ENCODE results near the gene CCDC82. TPM values are rescaled to one million over a fixed set of nuclear protein-coding genes. Genes with fewer than 3 reads are reported as not detected.

Gene CCDC82
- total and polyA plus RNA-seq, 2 donors = 15.8 to 63.6 TPM

GRCh38 chr11:96317571-96317970 is 72.1 kb downstream of the CCDC82 start:
- no peak overlapping the region for H3K4me3 ChIP-seq (ENCODE audit: low read length in 2 of 2)
- H3K27ac ChIP-seq (ENCODE audit: low read depth in 1 of 2, low read length in 1 of 2) = peak overlapping the region in 1 of 2 donors; percentile 15
- peaks cover 6 to 8% of the 10 kb centered on the region in 2 donors for H3K4me1 ChIP-seq (ENCODE audit: control insufficient read depth in 2 of 2, insufficient read depth in 2 of 2, low read length in 2 of 2)
- no peaks in the 10 kb centered on the region for H3K36me3 ChIP-seq (ENCODE audit: control insufficient read depth in 2 of 2, insufficient read depth in 2 of 2, low read length in 1 of 2)
- 86% methylated on average over 2 of the region's 2 CpGs for WGBS
- no peaks in the 10 kb centered on the region for H3K27me3 ChIP-seq (ENCODE audit: control insufficient read depth in 2 of 2, insufficient read depth in 1 of 2, low read length in 1 of 2)
- DNase-seq (ENCODE audit: low read depth in 6 of 9, low spot score in 9 of 9) = no peak
- no peaks in the 10 kb centered on the region for H3K9me3 ChIP-seq (ENCODE audit: control insufficient read depth in 2 of 2, insufficient read depth in 1 of 2, low read length in 1 of 2)

DNA sequence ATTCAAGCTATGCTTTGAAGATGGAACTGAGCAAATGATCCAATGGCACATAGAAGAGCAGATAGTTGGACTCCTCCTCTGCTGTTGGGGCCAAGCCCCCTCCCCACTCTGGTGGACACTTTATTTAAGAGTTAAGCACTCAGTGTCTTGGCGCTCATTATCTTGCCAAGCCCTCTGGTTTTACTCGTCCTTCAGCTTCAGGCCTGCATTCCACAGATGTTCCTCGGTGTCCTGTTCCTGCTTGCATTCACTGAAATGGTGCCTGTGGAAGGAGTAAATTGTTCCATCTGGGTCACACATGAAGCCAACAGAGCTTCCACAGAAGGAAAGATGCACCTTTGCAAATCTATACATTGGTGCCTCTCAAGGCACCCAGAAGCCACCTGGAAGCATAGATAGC is 72.8 kb downstream of the CCDC82 start:
- H3K4me1 ChIP-seq (ENCODE audit: control insufficient read depth in 2 of 2, insufficient read depth in 2 of 2, low read length in 2 of 2) = peaks cover 6 to 8% of the 10 kb centered on the region in 2 donors
- no peak overlapping the region for H3K4me3 ChIP-seq (ENCODE audit: low read length in 2 of 2)
- DNase-seq (ENCODE audit: low read depth in 6 of 9, low spot score in 9 of 9) = no peak
- no peaks in the 10 kb centered on the region for H3K27me3 ChIP-seq (ENCODE audit: control insufficient read depth in 2 of 2, insufficient read depth in 1 of 2, low read length in 1 of 2)
- WGBS = 96% methylated on average over 3 of the region's 3 CpGs
- no peaks in the 10 kb centered on the region for H3K9me3 ChIP-seq (ENCODE audit: control insufficient read depth in 2 of 2, insufficient read depth in 1 of 2, low read length in 1 of 2)
- no peaks in the 10 kb centered on the region for H3K36me3 ChIP-seq (ENCODE audit: control insufficient read depth in 2 of 2, insufficient read depth in 2 of 2, low read length in 1 of 2)
- H3K27ac ChIP-seq (ENCODE audit: low read depth in 1 of 2, low read length in 1 of 2) = no peak overlapping the region

DNA sequence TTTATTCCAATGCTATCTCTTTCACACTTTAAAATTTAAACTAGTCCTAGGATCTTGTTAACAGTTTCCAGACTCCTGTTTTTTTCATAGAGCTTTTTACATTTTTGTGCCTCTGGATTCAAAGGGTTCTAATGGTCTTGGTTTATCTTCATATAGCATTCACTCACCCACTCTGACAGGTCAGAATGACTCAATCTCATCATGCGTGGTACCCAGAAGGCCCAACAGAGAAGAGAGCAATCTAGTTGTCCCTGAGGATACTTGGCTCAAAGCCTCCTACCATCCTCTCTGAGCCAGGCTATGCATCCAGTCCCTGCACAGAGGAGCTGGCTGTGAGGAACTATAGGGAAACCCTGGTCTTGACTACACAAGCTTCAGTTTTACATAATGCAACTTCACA is 74.2 kb downstream of the CCDC82 start:
- DNase-seq (ENCODE audit: low read depth in 6 of 9, low spot score in 9 of 9) = no peak
- no peaks in the 10 kb centered on the region for H3K27me3 ChIP-seq (ENCODE audit: control insufficient read depth in 2 of 2, insufficient read depth in 1 of 2, low read length in 1 of 2)
- 97% methylated on average over 1 of the region's 1 CpG for WGBS

GRCh38 chr11:96314326-96315020 is 75.2 kb downstream of the CCDC82 start:
- H3K9me3 ChIP-seq (ENCODE audit: control insufficient read depth in 2 of 2, insufficient read depth in 1 of 2, low read length in 1 of 2) = no peaks in the 10 kb centered on the region
- H3K27ac ChIP-seq (ENCODE audit: low read depth in 1 of 2, low read length in 1 of 2) = no peak overlapping the region
- no peak for DNase-seq (ENCODE audit: low read depth in 6 of 9, low spot score in 9 of 9)
- peaks cover 5 to 6% of the 10 kb centered on the region in 2 donors for H3K4me1 ChIP-seq (ENCODE audit: control insufficient read depth in 2 of 2, insufficient read depth in 2 of 2, low read length in 2 of 2)
- no peak overlapping the region for H3K4me3 ChIP-seq (ENCODE audit: low read length in 2 of 2)
- no peaks in the 10 kb centered on the region for H3K27me3 ChIP-seq (ENCODE audit: control insufficient read depth in 2 of 2, insufficient read depth in 1 of 2, low read length in 1 of 2)
- WGBS = 54% methylated on average over 4 of the region's 4 CpGs
- H3K36me3 ChIP-seq (ENCODE audit: control insufficient read depth in 2 of 2, insufficient read depth in 2 of 2, low read length in 1 of 2) = no peaks in the 10 kb centered on the region

More for the DNA sequence above, 74.2 kb downstream of the CCDC82 start:
- Histone ChIP-seq H3K9me3 (ENCODE audit: control insufficient read depth in 2 of 2, insufficient read depth in 1 of 2, low read length in 1 of 2) (no peaks in the 10 kb centered on the region), H3K4me3 (ENCODE audit: low read length in 2 of 2) (no peak overlapping the region), H3K36me3 (ENCODE audit: control insufficient read depth in 2 of 2, insufficient read depth in 2 of 2, low read length in 1 of 2) (no peaks in the 10 kb centered on the region), H3K27ac (ENCODE audit: low read depth in 1 of 2, low read length in 1 of 2) (no peak overlapping the region), H3K4me1 (ENCODE audit: control insufficient read depth in 2 of 2, insufficient read depth in 2 of 2, low read length in 2 of 2) (peaks cover 5 to 6% of the 10 kb centered on the region in 2 donors)

- H3K9me3 ChIP-seq (ENCODE audit: control insufficient read depth in 2 of 2, insufficient read depth in 1 of 2, low read length in 1 of 2) = no peaks in the 10 kb centered on the region
- no peak overlapping the region for H3K4me3 ChIP-seq (ENCODE audit: low read length in 2 of 2)
- no peak for DNase-seq (ENCODE audit: low read depth in 6 of 9, low spot score in 9 of 9)
- no peaks in the 10 kb centered on the region for H3K27me3 ChIP-seq (ENCODE audit: control insufficient read depth in 2 of 2, insufficient read depth in 1 of 2, low read length in 1 of 2)
- 95% methylated on average over 6 of the region's 6 CpGs for WGBS
- H3K27ac ChIP-seq (ENCODE audit: low read depth in 1 of 2, low read length in 1 of 2) = no peak overlapping the region
- peaks cover 5 to 6% of the 10 kb centered on the region in 2 donors for H3K4me1 ChIP-seq (ENCODE audit: control insufficient read depth in 2 of 2, insufficient read depth in 2 of 2, low read length in 2 of 2)
- no peaks in the 10 kb centered on the region for H3K36me3 ChIP-seq (ENCODE audit: control insufficient read depth in 2 of 2, insufficient read depth in 2 of 2, low read length in 1 of 2)
Observed at GRCh38 chr11:96313163-96313562, 76.5 kb downstream of the CCDC82 start.

DNA sequence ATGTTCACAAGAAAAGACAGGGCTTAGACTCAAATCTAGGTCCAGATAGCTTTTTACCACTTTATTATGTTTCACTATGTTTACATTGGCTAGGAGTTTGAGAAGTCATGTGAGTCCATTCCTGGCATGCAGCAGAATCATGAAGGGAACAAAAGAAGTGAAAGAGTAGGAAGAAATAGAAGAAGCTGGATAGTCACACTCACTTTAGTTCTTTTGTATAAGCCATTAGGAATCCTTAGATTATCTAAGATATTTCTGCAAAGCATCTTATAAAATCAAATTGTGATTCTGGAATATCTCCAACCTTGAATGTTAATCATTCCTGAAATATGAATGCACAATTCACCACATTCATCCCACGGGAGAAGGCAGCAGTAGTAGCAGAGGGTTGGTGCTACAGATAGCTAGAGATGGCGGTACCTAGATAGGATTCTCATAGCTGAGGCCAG is 78.6 kb downstream of the CCDC82 start:
- WGBS = 95% methylated on average over 2 of the region's 2 CpGs
- H3K36me3 ChIP-seq (ENCODE audit: control insufficient read depth in 2 of 2, insufficient read depth in 2 of 2, low read length in 1 of 2) = no peaks in the 10 kb centered on the region
- no peak overlapping the region for H3K4me3 ChIP-seq (ENCODE audit: low read length in 2 of 2)
- DNase-seq (ENCODE audit: low read depth in 6 of 9, low spot score in 9 of 9) = no peak
- H3K4me1 ChIP-seq (ENCODE audit: control insufficient read depth in 2 of 2, insufficient read depth in 2 of 2, low read length in 2 of 2) = peaks cover 6 to 7% of the 10 kb centered on the region in 2 donors
- H3K27me3 ChIP-seq (ENCODE audit: control insufficient read depth in 2 of 2, insufficient read depth in 1 of 2, low read length in 1 of 2) = no peaks in the 10 kb centered on the region
- H3K9me3 ChIP-seq (ENCODE audit: control insufficient read depth in 2 of 2, insufficient read depth in 1 of 2, low read length in 1 of 2) = no peaks in the 10 kb centered on the region
- no peak overlapping the region for H3K27ac ChIP-seq (ENCODE audit: low read depth in 1 of 2, low read length in 1 of 2)

DNA sequence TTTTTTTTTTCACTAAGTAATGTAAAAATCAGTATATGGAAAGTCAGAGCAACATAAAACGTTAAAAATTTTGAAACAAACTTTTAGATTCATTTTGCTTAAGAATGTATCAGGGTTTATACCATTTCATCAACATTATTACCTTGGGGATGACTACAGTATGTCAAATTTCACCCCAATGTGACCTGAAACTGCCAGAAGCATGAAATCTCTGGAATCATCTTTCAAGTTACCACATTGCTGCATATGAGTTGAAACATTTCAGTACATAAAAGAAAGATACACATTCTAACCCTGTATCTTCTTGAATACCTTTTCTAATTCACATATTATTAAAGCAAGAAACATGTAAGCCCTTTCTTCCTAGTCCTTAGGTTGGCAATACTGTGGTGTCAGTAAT is 79.5 kb downstream of the CCDC82 start:
- H3K36me3 ChIP-seq (ENCODE audit: control insufficient read depth in 2 of 2, insufficient read depth in 2 of 2, low read length in 1 of 2) = no peaks in the 10 kb centered on the region
- peaks cover 6 to 9% of the 10 kb centered on the region in 2 donors for H3K4me1 ChIP-seq (ENCODE audit: control insufficient read depth in 2 of 2, insufficient read depth in 2 of 2, low read length in 2 of 2)
- no peaks in the 10 kb centered on the region for H3K27me3 ChIP-seq (ENCODE audit: control insufficient read depth in 2 of 2, insufficient read depth in 1 of 2, low read length in 1 of 2)
- DNase-seq (ENCODE audit: low read depth in 6 of 9, low spot score in 9 of 9) = no peak
- no peaks in the 10 kb centered on the region for H3K9me3 ChIP-seq (ENCODE audit: control insufficient read depth in 2 of 2, insufficient read depth in 1 of 2, low read length in 1 of 2)
- WGBS = 89% methylated on average over 1 of the region's 1 CpG
- H3K4me3 ChIP-seq (ENCODE audit: low read length in 2 of 2) = no peak overlapping the region
- no peak overlapping the region for H3K27ac ChIP-seq (ENCODE audit: low read depth in 1 of 2, low read length in 1 of 2)

DNA sequence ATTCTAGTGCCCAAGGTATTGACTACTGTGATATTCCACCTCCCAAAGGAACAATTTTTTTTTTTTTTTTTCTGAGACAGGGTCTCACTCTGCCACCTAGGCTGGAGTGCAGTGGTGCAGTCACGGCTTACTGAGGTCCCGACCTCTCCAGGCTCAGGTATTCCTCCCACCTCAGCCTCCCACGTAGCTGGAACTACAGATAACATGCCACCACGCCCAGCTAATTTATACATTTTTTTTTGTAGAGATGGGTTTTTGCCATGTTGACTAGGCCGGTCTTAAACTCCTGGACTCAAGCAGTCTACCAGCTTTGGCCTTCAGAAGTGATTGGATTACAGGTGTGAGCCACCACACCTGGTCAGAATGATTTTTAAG is 80.1 kb downstream of the CCDC82 start:
- DNase-seq (ENCODE audit: low read depth in 6 of 9, low spot score in 9 of 9) = no peak
- WGBS = 79% methylated on average over 5 of the region's 5 CpGs
- Histone ChIP-seq H3K36me3 (ENCODE audit: control insufficient read depth in 2 of 2, insufficient read depth in 2 of 2, low read length in 1 of 2) (no peaks in the 10 kb centered on the region), H3K9me3 (ENCODE audit: control insufficient read depth in 2 of 2, insufficient read depth in 1 of 2, low read length in 1 of 2) (no peaks in the 10 kb centered on the region), H3K27ac (ENCODE audit: low read depth in 1 of 2, low read length in 1 of 2) (no peak overlapping the region), H3K4me1 (ENCODE audit: control insufficient read depth in 2 of 2, insufficient read depth in 2 of 2, low read length in 2 of 2) (peaks cover 6 to 9% of the 10 kb centered on the region in 2 donors), H3K4me3 (ENCODE audit: low read length in 2 of 2) (no peak overlapping the region), H3K27me3 (ENCODE audit: control insufficient read depth in 2 of 2, insufficient read depth in 1 of 2, low read length in 1 of 2) (no peaks in the 10 kb centered on the region)

- Histone ChIP-seq H3K27ac (ENCODE audit: low read depth in 1 of 2, low read length in 1 of 2) (no peak overlapping the region), H3K9me3 (ENCODE audit: control insufficient read depth in 2 of 2, insufficient read depth in 1 of 2, low read length in 1 of 2) (no peaks in the 10 kb centered on the region), H3K36me3 (ENCODE audit: control insufficient read depth in 2 of 2, insufficient read depth in 2 of 2, low read length in 1 of 2) (no peaks in the 10 kb centered on the region), H3K27me3 (ENCODE audit: control insufficient read depth in 2 of 2, insufficient read depth in 1 of 2, low read length in 1 of 2) (no peaks in the 10 kb centered on the region), H3K4me3 (ENCODE audit: low read length in 2 of 2) (no peak overlapping the region), H3K4me1 (ENCODE audit: control insufficient read depth in 2 of 2, insufficient read depth in 2 of 2, low read length in 2 of 2) (peaks cover 3 to 8% of the 10 kb centered on the region in 2 donors)
- DNase-seq (ENCODE audit: low read depth in 6 of 9, low spot score in 9 of 9) = no peak
- WGBS = 95% methylated on average over 2 of the region's 2 CpGs
Observed at GRCh38 chr11:96309016-96309642, 80.6 kb downstream of the CCDC82 start.

All from thymus (tissue), 11 donors.